NCI-H2081 (cell line): ENCODE data around the gene DNAJB6.

Experiments used
- DNase-seq, 2 experiments: peaks; one replicate each; lab custom pipeline; 2025; lab: John Stamatoyannopoulos, UW

Gene DNAJB6

DNA sequence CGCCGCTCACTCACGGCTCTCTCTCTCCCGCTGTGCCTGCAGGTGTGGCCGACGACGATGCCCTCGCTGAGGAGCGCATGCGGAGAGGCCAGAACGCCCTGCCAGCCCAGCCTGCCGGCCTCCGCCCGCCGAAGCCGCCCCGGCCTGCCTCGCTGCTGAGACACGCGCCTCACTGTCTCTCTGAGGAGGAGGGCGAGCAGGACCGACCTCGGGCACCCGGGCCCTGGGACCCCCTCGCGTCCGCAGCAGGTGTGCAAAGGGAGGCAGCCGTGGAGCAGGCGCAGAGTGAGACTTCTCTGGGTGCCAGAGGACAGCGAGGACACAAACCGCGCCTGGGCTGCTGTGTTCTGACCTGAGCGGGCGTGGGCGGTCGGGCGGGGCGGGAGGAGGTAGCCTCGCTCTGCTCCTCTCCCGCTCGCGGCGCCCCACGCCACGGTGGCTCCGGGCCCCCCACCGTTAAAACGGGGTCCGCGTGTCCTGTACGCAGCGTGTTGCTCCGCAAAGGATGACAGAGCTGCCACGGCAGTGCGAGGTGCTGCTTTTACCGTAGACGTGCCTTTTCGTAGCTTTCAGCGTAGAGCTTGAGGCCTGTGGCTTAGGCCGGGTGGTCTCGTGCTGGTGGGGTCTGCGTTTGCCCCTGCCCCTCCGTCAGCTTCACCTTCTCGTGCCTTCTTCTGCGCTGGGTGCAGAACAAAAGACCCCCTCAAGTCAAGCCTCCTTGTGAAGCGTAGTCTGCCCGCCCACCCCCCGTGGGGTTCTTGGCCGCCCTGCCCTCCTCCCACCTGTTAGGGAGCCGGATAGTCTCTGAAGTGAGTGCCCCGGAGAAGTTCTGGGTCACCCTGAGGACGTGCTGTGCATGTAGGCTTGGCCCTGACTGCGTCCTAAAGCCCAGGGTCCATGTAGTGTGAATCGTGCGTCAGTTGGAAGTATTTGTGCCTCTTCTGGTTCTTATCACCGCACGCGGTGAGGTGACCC, 73.2 kb downstream of the DNAJB6 start:
- no peak for DNase-seq

DNA sequence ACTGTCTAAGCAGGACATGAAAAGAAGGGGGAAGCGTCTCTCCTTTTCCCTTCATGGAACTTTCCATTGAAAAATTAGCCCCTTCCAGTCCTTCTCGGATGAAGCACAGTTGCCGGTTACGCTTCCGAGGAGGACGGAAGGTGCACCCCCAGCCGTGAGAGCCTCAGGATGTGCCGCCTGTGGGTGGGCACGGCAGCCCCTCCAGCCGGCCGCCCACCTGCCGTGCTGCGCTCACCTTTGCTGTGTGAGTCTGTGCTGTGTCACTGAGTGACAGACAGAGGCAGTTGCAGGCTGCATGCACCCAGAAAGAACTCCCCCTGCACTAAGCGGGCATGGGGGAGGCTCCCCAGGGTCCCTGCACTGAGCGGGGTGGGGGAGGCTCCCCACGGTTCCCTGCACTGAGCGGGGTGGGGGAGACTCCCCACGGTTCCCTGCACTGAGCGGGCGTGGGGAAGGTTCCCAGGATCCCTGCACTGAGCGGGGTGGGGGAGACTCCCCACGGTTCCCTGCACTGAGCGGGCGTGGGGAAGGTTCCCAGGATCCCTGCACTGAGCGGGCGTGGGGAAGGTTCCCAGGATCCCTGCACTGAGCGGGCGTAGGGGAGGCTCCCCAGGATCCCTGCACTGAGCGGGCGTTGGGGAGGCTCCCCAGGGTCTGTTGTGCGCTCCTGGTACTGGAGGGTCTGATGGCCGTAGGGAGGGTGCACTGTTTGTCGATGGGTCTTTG, 74.2 kb downstream of the DNAJB6 start:
- DNase-seq, result no peak

DNA sequence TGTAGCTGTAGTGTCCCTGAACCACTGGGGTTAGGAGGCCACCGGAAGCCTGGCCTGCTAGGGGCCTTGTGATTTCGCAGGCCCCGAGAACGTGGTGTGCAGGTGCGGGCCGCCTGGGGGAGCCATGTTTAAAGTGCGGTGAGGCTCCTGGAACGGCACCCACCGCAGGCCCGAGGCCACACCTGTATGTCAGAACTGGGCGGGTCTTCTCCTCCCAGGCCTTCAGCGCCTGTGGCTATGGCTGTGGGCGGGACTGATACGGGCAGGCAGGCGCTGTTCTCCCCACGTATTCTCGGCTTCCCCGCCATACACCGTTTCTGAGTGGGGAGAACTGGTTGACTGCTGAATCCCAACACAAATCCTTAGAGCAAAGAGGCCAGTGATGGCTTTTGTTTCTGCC, 74.8 kb downstream of the DNAJB6 start:
- no peak for DNase-seq

DNA sequence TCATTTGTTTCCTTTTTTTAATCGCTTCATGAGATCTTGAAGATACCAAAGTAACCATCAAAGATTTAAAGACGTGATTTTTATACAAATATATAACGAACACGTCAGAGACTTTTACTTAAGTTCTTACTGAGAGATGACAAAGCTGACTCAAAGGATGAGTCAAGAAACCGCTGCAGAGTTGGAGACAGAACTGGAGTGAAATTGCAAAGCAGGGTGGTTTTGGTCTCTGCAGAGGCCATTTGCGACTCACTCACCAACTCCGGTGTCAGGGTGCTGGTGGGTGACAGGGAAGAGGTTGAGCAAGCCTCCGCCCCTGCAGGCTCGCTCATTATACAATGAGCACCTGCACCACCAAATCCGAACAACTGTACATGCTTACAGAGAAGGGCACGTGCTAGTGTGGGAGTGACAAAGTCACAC, 75.2 kb downstream of the DNAJB6 start:
- no peak for DNase-seq

DNA sequence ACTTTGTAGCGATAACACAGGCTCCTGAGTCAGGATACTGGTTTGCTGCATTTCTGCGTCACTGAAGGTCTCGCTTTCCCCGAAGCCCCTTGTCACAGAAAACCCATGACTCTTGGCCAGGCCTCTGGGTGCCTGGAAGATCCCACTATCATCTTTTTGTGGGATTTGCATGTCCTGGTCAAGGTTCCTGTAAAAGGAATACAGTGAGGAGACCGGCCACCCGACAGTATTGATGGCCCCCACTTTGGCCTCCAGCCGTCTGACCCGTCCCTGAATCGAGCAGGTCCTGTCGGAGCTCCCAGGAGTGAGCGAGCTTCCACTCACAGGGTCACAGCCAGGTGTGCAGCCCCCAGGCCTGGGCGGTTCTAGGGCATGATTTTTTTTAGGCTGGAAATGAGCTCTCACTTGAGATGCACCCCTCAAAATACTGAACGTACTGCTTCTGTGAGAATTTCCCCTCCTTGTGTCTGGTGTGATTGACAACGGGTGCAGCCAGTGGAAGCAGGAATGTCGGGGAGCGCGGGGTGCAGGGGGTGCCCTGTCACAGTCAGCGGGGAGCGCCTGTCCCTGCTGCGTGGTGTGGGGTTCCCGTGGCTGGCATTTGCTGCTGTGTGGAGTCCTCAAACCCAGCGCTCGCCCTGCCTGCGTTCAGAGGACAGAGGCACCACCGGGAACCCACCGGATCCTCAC, 75.8 kb downstream of the DNAJB6 start:
- DNase-seq, result no peak

DNA sequence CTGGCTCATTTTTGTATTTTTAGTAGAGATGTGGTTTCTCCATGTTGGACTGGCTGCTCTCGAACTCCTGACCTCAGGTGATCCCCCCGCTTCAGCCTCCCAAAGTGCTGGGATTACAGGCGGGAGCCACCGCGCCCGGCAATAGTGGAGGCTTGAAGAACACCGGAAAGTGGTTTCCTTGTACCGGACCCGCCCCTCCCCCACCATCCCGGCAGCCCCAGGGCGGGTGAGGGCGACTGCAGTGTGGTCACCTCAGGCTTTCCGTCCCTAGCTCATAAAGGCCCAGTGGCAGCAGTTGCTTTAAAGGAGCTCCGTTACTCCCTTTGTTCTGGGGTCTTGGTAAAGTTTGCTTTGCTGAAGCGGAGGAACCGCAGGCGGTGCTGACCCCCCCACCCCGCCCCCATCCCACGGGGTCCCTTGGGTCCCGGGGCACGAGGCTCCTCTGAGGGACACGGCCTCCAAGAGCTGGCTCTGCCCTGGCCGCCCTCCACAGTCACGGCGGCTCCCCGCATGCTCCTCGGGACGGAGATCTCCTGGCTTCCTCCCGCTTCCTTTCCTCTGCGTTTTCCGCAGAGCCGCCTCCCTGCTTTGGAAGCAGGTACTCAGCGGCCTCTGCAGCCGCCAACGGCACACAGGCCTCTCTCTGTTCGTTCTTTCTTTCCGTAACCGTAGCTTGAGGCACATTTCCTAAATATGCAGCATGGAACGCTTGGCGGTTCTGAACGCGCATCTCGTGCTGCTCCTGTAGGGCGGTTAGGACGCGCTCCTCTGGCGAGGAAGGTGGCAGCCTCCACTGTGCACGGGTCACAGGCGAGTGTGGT, 77.3 kb downstream of the DNAJB6 start:
- DNase-seq, result no peak

DNA sequence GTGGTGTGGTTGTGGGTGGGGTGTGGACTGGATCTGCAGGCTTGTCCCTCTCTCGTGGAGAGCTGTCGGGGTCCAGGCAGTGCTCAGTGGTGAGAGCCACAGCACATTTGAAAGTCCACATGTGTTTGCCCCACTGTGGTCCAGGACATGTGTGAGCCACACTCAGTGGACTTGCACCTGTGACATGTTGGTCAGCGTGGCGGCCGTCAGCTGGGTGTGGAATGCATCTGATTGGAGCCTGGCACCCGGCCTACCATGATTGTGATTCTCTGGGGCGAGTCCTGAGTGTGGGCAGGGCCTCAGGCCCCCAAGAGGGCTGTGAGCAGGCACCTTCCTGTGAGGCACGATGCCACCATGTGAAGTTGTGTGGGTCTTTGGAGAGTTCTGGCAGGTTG, 77.9 kb downstream of the DNAJB6 start:
- no peak for DNase-seq

DNA sequence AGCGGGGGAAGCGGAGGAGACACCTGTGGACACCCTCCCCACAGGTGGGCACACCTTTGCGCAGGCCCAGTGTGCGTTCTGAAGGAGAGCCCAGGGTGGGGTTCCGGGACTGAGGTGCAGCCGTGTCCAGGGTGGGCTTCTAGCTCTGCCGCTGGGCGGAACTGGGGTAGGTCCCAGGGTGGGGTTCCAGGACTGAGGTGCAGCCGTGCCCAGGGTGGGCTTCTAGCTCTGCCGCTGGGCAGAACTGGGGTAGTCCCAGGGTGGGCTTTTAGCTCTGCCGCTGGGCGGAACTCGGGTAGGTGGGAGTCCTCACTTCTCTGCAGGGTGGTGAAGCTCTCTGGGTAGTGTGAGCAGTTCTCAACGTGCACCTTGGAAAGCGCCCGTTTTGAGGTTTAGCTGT, 78.7 kb downstream of the DNAJB6 start:
- no peak for DNase-seq

DNA sequence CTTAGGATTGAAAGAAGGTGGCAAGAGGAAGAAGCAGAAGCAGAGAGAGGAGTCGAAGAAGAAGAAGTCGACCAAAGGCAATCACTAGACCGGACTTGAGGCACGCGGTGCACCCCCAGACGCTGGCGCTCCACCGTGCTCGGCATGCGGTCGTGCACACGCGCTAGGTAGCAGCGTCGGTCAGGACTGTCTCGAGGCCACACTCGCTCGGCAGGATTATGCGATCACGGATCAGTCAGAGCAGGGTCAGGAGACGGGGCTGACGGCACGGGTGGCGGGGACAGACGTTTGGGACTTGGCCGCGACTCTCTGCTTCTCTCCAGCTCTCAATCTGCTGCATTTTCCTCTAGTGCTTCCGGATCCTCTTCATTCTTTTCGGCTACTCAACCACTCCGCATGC, 79.2 kb downstream of the DNAJB6 start:
- no peak for DNase-seq

DNA sequence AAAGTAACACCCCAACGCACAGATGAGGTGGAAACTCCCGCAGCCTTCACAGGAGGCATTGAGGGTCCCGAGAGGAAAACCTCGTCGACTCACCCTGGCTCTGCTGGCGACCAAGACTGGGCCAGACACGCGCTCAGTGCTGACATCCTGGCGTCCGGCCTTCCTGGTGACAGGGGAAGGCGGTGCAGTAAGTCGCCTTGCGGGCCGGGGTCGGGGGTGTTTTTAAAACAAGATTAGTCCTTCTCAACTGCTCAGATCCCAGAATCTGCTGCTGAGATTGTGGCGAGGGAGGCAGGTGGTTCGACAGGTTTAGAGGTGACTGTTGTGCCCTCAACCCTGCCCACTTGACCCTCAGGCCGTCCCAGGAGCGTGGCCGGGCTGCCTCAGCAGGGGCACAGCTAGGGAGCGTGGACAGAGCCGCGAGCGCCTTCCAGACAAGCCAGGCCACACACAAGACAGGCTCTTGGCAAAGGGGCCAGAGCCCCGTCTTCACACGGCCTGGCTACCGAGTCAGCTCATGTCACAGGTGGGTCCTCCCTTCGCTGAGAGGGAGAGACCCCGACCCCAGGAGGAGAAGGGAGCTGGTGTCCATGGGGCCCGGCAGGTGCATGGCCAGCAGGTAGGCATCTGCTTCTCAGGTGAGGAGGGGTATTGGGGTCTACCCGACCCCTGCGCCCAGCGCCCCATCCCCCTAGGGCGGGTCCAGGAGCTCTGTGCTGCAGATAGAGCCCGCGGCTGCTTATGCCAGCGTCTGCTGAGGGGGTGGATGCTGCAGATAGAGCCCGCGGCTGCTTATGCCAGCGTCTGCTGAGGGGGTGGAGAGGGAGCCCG, 81.6 kb downstream of the DNAJB6 start:
- no peak for DNase-seq

DNA sequence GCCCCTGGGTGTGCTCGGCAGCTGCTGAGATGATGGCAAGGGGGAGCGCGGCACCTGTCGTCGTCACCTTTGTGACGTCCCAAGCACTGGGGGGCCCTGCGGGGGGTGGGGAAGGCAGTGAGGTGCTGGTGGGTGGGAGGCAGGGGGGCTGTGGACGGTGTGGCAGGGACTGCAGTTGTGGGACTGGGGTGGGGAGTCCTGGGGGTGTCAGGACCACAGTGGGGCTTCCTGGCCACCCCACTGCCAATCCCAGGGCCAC, 82.2 kb downstream of the DNAJB6 start:
- DNase-seq, result no peak

DNA sequence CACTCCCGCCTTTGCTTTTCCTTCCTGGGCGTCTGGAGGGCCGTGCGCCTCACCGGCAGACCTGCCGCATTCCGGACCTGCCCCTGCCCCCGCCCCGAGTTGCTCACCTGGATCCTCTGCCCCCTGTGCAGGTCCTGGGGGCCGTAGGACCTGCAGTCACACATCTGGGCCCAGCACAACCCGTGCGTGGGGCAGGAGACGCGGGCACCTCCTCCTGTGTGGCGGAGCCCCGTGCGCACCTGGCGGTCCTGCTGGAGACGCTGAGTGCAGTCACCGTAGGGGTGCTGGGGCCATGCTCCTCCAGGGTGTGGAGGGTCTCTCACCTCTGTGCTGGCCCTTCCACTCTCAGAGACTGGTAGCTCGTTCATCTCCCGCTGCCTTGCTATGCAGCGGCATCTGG, 85.5 kb downstream of the DNAJB6 start:
- no peak for DNase-seq

DNA sequence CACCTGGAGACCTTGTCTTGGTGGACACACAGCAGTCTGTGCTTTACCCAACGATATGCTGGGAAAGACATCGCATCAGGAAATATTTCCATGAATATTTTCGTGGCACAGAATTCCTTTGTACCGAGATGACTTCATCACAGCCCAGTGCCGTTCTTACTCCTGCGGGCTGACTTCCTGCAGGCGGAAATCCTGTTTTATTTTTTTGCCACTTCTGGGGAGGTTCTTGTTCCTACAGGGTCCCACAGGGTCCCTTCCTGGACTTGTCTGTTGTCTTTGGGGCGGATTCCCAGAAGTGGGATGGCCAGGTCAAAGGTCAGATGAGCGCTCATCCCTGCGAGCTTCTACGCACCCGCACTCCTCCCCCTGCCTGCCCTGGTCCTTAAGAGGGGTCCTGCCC, 86.5 kb downstream of the DNAJB6 start:
- DNase-seq, result no peak

DNA sequence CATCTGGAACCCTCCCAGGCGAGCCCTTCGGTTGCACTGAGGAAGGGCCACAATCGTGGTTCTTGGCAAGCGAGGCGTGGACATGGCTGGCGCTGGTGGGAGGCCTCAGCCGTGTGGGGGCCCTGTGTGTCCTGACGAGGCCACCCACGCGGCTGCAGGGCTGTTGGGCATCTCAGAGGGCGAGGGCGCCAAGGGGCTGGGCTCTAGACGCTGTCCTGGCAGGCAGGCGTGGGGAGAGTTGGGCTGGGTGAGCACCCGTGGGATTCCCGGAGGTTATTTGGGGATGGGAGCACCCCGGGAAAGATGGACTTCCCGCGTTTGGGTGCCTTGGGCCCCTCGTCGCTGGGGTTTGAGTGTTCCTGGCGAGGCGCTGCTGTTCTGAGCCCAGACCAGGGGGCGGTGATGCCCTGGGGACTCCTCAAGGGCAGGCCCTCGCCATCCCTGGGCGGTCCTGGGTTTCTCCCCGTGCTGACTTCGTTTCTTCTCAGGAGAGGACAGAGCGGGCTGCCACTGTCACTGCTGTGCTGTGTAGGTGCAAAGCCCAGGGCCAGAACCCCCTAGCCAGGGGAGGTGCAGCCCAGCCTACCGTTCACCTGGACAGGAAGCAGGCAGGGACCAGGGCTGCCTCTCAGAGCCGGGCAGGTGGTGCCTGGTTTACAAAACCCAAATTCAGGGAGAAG, 87.2 kb downstream of the DNAJB6 start:
- DNase-seq, result no peak

DNA sequence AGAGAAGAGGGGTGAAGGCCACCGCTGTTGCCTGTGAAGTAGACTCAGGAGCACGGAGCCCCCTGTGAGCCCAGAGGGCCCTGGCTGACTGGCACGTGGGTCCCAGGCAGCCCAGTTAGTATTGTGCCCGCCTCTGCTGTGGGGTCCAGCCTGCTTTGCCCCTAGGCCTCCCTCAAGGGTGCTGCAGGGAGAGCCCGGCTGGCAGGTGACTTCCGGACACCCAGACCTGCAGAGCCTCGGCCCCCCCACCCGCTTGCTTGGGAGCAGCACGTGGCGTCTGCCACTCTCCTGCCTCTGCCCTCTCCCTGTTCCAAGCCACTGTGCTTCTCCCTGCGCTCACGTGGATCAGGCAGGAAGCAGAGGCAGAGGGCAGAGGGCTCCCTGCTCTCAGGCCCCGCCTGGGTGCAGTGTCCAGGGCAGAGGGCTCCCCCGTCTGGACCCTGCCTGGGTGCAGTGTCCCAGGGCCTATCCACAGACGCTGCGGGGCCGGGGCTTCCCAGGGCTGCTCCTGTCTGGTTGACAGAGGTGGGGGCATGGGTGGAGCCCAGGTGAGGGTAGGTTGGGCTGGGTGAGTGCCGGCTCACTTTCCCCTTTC, 88.4 kb downstream of the DNAJB6 start:
- DNase-seq, result no peak

DNA sequence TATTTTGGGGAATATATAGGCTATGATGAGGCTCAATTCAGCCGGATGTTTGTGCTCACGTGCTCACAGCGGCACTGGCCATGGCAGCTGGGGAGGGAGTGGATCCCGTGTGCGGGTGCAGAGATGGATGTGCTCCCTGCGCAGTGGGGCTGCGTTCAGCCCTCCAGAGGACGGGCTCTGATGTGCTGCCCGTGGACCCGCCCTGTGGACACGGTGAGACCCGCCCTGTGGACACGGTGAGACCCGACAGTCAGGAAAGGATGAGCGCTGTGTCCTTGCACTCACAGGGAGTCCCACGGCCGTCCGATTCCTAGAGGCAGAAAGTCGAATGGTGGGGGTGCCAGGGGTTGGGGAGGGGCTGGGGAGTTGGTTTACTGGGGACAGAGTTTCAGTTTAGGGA, 89.0 kb downstream of the DNAJB6 start:
- DNase-seq, result no peak

DNA sequence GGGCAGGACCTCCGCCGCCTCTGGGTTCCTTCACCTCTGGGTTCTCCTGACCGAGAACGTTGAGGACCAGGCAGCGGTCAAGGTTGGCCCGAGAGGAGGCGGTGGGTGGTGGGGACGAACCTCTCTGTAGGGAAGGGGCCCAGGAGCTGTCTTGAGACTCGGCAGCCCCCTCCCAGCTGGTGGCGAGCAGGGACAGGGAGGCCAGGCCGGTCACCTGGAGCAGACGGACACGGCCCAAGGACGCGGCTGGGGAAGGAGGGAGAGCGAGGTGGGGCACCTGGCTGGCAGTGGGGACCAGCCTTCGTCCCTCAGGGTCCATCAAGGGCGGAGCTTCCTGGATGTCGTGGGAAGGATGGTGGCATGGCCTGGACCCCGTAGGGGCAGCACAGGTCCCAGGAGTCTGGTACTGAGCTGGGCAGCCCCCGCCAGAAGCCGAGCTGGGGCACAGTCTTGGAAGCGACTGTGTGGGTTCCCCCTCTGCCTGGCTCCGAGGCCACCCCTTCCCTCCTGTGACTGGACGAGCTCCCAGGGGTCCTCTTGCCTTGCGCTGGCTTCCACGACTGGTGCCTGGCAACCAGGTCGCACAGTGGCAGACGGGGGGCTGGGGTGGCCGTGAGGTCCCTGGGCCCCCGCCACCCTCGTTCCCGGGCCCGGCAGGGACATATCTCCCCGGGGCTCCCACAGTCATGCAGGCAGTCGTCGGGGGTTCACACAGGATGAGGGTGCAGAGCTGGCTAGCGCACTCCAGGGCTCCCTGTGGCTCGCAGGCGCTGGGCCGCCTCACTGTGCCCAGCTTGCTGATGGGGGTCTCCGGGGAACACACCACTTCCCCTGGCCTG, 89.9 kb downstream of the DNAJB6 start:
- DNase-seq, result no peak

DNA sequence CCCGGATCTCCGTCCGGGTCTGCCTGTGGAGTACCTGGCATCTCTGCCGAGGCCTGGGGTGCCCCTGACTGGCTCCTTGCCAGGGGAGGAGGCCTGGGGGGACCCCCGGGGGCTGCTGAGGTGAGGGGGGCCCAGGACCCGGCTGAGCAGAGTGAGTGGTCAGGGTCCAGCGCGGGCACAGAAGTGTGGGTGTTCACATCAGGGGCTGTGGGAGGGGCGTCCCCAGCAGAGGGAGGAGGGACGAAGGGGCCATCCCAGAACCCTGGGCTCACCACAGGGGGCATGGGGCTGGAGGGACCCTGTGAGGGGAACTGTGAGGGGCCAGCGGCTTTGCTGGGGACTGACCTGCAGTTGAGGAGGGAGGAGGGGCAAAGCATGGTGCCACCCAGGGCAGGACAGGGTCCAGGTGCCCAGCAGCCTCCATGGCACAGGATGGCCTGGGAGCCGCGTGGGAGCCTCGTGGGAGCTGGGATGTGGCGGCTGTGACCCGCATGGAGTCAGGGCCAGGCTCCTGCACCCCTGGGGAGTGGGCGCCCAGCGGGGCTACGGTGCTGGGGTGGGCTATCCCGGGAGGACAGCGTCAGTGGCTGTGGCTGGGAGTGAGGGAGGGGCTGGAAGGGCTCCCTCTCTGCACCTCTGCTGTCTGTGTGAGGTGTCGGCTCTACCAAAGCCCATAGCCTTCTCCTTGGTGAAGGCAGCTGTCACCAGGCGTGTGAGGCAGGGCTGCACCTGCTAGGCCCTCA, 91.2 kb downstream of the DNAJB6 start:
- DNase-seq, result no peak

DNA sequence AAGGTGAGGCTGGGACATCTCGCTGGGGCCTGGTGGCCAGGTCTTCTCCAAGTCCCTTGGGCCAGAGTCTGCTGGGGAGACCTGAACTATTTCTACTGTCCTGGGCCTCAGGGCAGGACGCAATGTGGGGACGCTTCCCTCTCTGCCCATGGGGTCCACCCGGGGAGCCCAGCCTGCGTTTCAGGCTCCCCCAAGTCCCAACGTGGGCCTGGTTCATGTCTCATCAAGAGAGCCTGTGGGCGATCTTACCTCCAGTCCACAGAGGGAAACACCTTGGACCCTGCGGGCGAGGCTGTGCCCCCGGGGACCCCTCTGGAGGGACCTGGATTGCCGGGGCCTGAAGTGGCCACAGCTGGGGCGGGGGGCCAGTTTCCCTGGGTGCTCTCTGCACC, 91.7 kb downstream of the DNAJB6 start:
- DNase-seq, result no peak
